ENCODE data around the gene UBE2C.

DNA sequence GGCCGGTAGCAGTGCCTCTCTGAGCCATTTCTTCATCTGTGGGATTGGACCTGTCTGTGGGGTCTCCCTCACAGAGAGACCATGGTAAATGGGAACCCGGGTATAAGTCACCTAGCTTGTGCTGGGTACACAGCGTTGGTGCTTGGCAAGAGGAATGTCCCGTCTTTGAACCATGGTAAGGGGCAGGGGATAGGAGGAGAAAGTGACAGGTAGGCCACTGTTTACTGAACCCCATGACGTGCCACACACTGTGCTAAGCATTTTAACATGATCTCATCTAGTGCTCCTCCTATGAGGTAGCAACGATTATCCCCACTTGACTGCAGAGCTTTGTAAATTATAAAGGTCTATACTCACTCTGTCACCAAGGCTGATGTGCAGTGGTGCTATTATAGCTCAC lies 15.3 kb downstream of the UBE2C start:
- TF ChIP-seq CTCF (conservative IDR thresholded peaks at IDR 0.05 in 1 of 2, IDR thresholded peaks at IDR 0.05 in 1 of 2; ENCODE audit: low read depth in 1 of 2, low read length in 2 of 2) = no peak
- TF ChIP-seq EZH2 (IDR thresholded peaks at IDR 0.05; ENCODE audit: low read length, missing control alignments) = no peak

Data from fibroblast of lung (primary cell).